Measurements from ENCODE around the gene HDAC11. TPM values are rescaled to one million over a fixed set of nuclear protein-coding genes. Genes with fewer than 3 reads are reported as not detected.

Gene HDAC11
- total and polyA plus RNA-seq, 5 donors from 2014 or later = 2.1 to 8.8 (median 3.3) TPM

GRCh38 chr3:13508496-13508895 lies 28.4 kb downstream of the HDAC11 start:
- Histone ChIP-seq H3K4me1 (ENCODE audit: control insufficient read depth, insufficient read depth, low read length, poor library complexity, severe bottlenecking) (no peaks in the 10 kb centered on the region), H3K9me3 (ENCODE audit: control insufficient read depth in 2 of 2, low read length in 2 of 2) (no peaks in the 10 kb centered on the region), H3K27me3 (ENCODE audit: control insufficient read depth, insufficient read depth, low read length) (no peaks in the 10 kb centered on the region), H3K27ac (ENCODE audit: insufficient read depth, low read length, poor library complexity, severe bottlenecking) (no peak overlapping the region), H3K36me3 (ENCODE audit: control insufficient read depth, insufficient read depth, low read length) (no peaks in the 10 kb centered on the region), H3K4me3 (ENCODE audit: low read depth, low read length) (no peak overlapping the region)
- Mint-ChIP-seq H3K9me3 (no peaks in the 10 kb centered on the region), H3K36me3 (no peaks in the 10 kb centered on the region), H3K27ac (no peak overlapping the region), H3K27me3 (no peaks in the 10 kb centered on the region), H3K4me3 (no peak overlapping the region), H3K4me1 (no peaks in the 10 kb centered on the region)
- DNase-seq = no peak
- no peak for ATAC-seq (ENCODE audit: low read depth in 2 of 2)

DNA sequence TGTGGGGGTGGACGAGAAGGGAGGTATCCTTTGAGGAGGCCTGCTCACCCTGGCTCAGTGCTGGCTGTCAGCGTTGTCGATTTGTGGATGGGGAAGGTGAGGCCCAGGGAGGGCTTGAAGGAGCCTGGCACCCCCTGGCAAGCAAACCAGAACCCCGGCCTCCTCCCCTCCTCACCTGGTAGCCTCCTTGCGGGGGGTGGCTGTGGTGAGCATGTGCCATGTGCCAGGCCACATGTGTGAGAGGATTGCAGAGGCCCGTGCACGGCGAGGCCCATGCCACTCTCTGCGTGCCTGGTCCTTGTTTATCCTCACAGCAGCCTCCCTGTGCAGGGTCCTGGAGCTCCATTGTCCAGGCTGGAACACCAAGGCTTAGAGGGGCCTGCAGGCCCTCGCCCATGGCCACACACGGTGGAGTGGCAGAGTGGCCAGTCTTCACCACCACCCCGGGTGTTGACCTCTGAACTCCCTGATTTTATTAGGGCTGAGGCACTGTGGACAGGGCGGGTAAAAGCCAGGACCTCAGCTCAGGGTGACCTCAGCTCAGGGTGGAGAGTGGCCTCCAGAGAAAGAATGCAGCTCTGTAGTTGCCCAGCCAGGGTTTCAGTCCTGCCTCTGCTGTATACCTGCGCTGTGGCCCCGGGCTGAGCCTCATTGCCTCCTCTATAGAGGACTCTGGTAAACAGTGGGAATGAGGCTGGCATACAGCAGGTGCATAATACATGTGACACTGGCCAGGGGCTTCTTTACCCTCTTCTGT lies 29.1 kb downstream of the HDAC11 start:
- DNase-seq = no peak
- H3K27me3 ChIP-seq (ENCODE audit: control insufficient read depth, insufficient read depth, low read length) = no peaks in the 10 kb centered on the region
- H3K4me1 Mint-ChIP-seq = no peaks in the 10 kb centered on the region
- no peaks in the 10 kb centered on the region for H3K9me3 Mint-ChIP-seq
- H3K4me3 Mint-ChIP-seq = no peak overlapping the region
- no peaks in the 10 kb centered on the region for H3K4me1 ChIP-seq (ENCODE audit: control insufficient read depth, insufficient read depth, low read length, poor library complexity, severe bottlenecking)
- H3K9me3 ChIP-seq (ENCODE audit: control insufficient read depth in 2 of 2, low read length in 2 of 2) = no peaks in the 10 kb centered on the region
- H3K4me3 ChIP-seq (ENCODE audit: low read depth, low read length) = no peak overlapping the region
- no peak overlapping the region for H3K27ac ChIP-seq (ENCODE audit: insufficient read depth, low read length, poor library complexity, severe bottlenecking)
- no peaks in the 10 kb centered on the region for H3K36me3 ChIP-seq (ENCODE audit: control insufficient read depth, insufficient read depth, low read length)
- H3K27ac Mint-ChIP-seq = no peak overlapping the region
- ATAC-seq (ENCODE audit: low read depth in 2 of 2) = no peak
- H3K27me3 Mint-ChIP-seq = no peaks in the 10 kb centered on the region
- H3K36me3 Mint-ChIP-seq = no peaks in the 10 kb centered on the region

DNA sequence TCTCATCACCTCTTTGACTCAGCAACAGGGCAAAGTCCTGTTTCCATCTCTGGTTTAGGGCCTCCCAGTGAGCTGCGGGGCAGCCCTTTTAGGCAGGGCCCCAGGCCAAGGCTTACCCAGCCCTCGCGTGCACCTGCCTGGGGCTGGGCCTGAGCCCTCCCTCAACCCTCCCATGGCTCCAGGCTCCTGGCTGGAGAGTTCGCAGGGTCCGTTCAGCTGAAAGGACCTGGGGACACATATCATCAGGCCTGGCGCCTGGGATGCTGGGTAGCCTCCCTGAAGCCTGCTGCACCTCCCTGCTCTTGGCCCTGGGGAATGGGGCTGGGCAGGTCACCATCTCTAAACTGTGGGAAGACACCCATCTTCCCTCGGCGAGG lies 29.7 kb downstream of the HDAC11 start:
- H3K4me1 ChIP-seq (ENCODE audit: control insufficient read depth, insufficient read depth, low read length, poor library complexity, severe bottlenecking) = no peaks in the 10 kb centered on the region
- H3K9me3 Mint-ChIP-seq = no peaks in the 10 kb centered on the region
- H3K4me3 Mint-ChIP-seq = no peak overlapping the region
- ATAC-seq (ENCODE audit: low read depth in 2 of 2) (no peak), DNase-seq (no peak)
- H3K27me3 ChIP-seq (ENCODE audit: control insufficient read depth, insufficient read depth, low read length) = no peaks in the 10 kb centered on the region
- H3K4me1 Mint-ChIP-seq = no peaks in the 10 kb centered on the region
- H3K36me3 Mint-ChIP-seq = no peaks in the 10 kb centered on the region
- H3K27me3 Mint-ChIP-seq = no peaks in the 10 kb centered on the region
- H3K27ac Mint-ChIP-seq = no peak overlapping the region
- H3K36me3 ChIP-seq (ENCODE audit: control insufficient read depth, insufficient read depth, low read length) = no peaks in the 10 kb centered on the region
- H3K27ac ChIP-seq (ENCODE audit: insufficient read depth, low read length, poor library complexity, severe bottlenecking) = no peak overlapping the region
- no peak overlapping the region for H3K4me3 ChIP-seq (ENCODE audit: low read depth, low read length)
- H3K9me3 ChIP-seq (ENCODE audit: control insufficient read depth in 2 of 2, low read length in 2 of 2) = no peaks in the 10 kb centered on the region

- H3K36me3 Mint-ChIP-seq = no peaks in the 10 kb centered on the region
- no peak for ATAC-seq (ENCODE audit: low read depth in 2 of 2)
- DNase-seq = no peak
- H3K4me1 ChIP-seq (ENCODE audit: control insufficient read depth, insufficient read depth, low read length, poor library complexity, severe bottlenecking) = no peaks in the 10 kb centered on the region
- H3K4me3 Mint-ChIP-seq = no peak overlapping the region
- no peaks in the 10 kb centered on the region for H3K27me3 ChIP-seq (ENCODE audit: control insufficient read depth, insufficient read depth, low read length)
- H3K4me3 ChIP-seq (ENCODE audit: low read depth, low read length) = no peak overlapping the region
- H3K36me3 ChIP-seq (ENCODE audit: control insufficient read depth, insufficient read depth, low read length) = no peaks in the 10 kb centered on the region
- no peaks in the 10 kb centered on the region for H3K9me3 Mint-ChIP-seq
- H3K9me3 ChIP-seq (ENCODE audit: control insufficient read depth in 2 of 2, low read length in 2 of 2) = no peaks in the 10 kb centered on the region
- no peaks in the 10 kb centered on the region for H3K4me1 Mint-ChIP-seq
- H3K27ac Mint-ChIP-seq = no peak overlapping the region
- no peak overlapping the region for H3K27ac ChIP-seq (ENCODE audit: insufficient read depth, low read length, poor library complexity, severe bottlenecking)
- peaks cover 6% of the 10 kb centered on the region for H3K27me3 Mint-ChIP-seq
These were observed 32.3 kb downstream of the HDAC11 start for GRCh38 chr3:13512451-13512850.

DNA sequence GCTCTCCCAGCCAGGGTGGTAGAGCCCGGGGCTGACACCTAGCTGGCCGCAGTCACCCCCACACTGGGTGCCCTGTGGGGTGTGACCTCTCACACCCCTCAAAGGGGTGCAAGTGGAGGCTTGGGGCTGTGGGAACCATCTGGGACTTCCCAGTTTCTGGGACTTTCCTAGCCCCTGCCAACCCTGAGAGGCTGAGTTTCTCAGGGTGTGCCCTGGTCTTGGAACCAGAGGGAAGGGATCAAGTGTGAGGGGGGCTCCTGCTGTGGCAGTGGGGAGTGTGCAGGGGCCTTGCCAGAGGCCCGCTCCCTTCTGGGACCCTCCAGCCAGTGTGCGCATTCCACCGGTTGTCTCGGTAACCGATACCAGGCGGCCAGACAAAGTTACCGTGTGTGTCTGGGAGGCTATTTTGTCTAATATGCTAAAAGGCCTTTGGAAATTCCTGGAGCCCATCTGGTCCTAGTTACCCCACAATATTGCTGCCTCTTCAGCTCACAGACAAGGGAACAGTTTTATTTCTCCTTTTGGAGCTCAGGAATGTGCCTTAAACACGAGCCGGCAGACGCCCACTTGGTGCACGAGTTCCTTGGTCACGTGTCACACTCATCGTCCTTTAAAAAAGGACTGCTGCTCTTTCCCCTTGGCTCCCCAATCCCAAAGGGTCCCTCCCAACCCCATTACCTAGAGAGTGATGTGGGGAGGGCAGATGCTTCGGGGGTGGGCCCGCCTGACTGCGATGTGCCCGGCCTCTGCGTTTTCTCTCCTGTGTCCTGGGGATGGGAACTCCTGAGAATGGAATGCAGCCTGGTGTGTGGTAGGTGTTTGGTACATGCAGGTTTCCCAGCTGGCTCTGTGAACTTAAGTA lies 33.2 kb downstream of the HDAC11 start:
- no peaks in the 10 kb centered on the region for H3K27me3 ChIP-seq (ENCODE audit: control insufficient read depth, insufficient read depth, low read length)
- no peaks in the 10 kb centered on the region for H3K36me3 Mint-ChIP-seq
- no peaks in the 10 kb centered on the region for H3K9me3 Mint-ChIP-seq
- H3K27me3 Mint-ChIP-seq = peaks cover 6% of the 10 kb centered on the region
- no peak overlapping the region for H3K27ac Mint-ChIP-seq
- no peaks in the 10 kb centered on the region for H3K36me3 ChIP-seq (ENCODE audit: control insufficient read depth, insufficient read depth, low read length)
- ATAC-seq (ENCODE audit: low read depth in 2 of 2) (no peak), DNase-seq (no peak)
- H3K4me3 ChIP-seq (ENCODE audit: low read depth, low read length) = no peak overlapping the region
- H3K4me3 Mint-ChIP-seq = no peak overlapping the region
- H3K4me1 ChIP-seq (ENCODE audit: control insufficient read depth, insufficient read depth, low read length, poor library complexity, severe bottlenecking) = no peaks in the 10 kb centered on the region
- H3K9me3 ChIP-seq (ENCODE audit: control insufficient read depth in 2 of 2, low read length in 2 of 2) = no peaks in the 10 kb centered on the region
- no peaks in the 10 kb centered on the region for H3K4me1 Mint-ChIP-seq
- H3K27ac ChIP-seq (ENCODE audit: insufficient read depth, low read length, poor library complexity, severe bottlenecking) = no peak overlapping the region

GRCh38 chr3:13513913-13514517 lies 33.9 kb downstream of the HDAC11 start:
- H3K27me3 Mint-ChIP-seq = peaks cover 6% of the 10 kb centered on the region
- no peaks in the 10 kb centered on the region for H3K36me3 Mint-ChIP-seq
- Histone ChIP-seq H3K27ac (ENCODE audit: insufficient read depth, low read length, poor library complexity, severe bottlenecking) (no peak overlapping the region), H3K4me3 (ENCODE audit: low read depth, low read length) (no peak overlapping the region), H3K36me3 (ENCODE audit: control insufficient read depth, insufficient read depth, low read length) (no peaks in the 10 kb centered on the region), H3K27me3 (ENCODE audit: control insufficient read depth, insufficient read depth, low read length) (no peaks in the 10 kb centered on the region), H3K4me1 (ENCODE audit: control insufficient read depth, insufficient read depth, low read length, poor library complexity, severe bottlenecking) (no peaks in the 10 kb centered on the region), H3K9me3 (ENCODE audit: control insufficient read depth in 2 of 2, low read length in 2 of 2) (no peaks in the 10 kb centered on the region)
- no peak overlapping the region for H3K27ac Mint-ChIP-seq
- ATAC-seq (ENCODE audit: low read depth in 2 of 2) (no peak), DNase-seq (no peak)
- peaks cover 0 to under 1% (median 0%) of the 10 kb centered on the region in 7 donors for H3K9me3 Mint-ChIP-seq
- no peaks in the 10 kb centered on the region for H3K4me1 Mint-ChIP-seq
- H3K4me3 Mint-ChIP-seq = no peak overlapping the region

- no peaks in the 10 kb centered on the region for H3K4me1 Mint-ChIP-seq
- H3K27me3 ChIP-seq (ENCODE audit: control insufficient read depth, insufficient read depth, low read length) = no peaks in the 10 kb centered on the region
- H3K9me3 Mint-ChIP-seq = peaks cover 0 to 2% (median 0%) of the 10 kb centered on the region in 7 donors
- no peak overlapping the region for H3K4me3 Mint-ChIP-seq
- H3K27ac ChIP-seq (ENCODE audit: insufficient read depth, low read length, poor library complexity, severe bottlenecking) = no peak overlapping the region
- ATAC-seq (ENCODE audit: low read depth in 2 of 2) (no peak), DNase-seq (no peak)
- H3K9me3 ChIP-seq (ENCODE audit: control insufficient read depth in 2 of 2, low read length in 2 of 2) = no peaks in the 10 kb centered on the region
- no peaks in the 10 kb centered on the region for H3K36me3 ChIP-seq (ENCODE audit: control insufficient read depth, insufficient read depth, low read length)
- H3K27ac Mint-ChIP-seq = no peak overlapping the region
- no peaks in the 10 kb centered on the region for H3K36me3 Mint-ChIP-seq
- H3K4me1 ChIP-seq (ENCODE audit: control insufficient read depth, insufficient read depth, low read length, poor library complexity, severe bottlenecking) = no peaks in the 10 kb centered on the region
- peaks cover 10% of the 10 kb centered on the region for H3K27me3 Mint-ChIP-seq
- H3K4me3 ChIP-seq (ENCODE audit: low read depth, low read length) = no peak overlapping the region
These were observed 34.7 kb downstream of the HDAC11 start for GRCh38 chr3:13514639-13515435.

Measured in CD4-positive, CD25-positive, alpha-beta regulatory T cell (primary cell).